ENCODE results near the gene SCGN.

SCGN gene

DNA sequence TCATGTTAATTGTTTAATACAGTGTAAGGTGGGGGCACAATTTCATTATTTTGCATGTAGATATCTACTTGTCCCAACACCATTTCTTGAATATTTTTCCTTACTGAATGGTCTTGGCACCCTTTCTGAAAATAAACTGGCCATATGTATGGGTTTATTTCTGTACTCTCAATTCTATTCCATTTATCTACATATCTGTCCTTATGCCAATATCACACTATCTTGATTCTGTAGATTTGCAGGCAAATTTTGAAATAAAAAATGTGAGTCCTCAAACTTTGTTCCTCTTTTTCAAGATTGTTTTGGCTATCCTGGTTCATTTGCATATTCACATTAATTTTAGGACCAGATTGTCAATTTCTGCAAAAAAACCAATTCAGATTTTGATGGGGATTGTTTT lies 34.8 kb downstream of the SCGN start:
- no peak for DNase-seq (ENCODE audit: low spot score)

DNA sequence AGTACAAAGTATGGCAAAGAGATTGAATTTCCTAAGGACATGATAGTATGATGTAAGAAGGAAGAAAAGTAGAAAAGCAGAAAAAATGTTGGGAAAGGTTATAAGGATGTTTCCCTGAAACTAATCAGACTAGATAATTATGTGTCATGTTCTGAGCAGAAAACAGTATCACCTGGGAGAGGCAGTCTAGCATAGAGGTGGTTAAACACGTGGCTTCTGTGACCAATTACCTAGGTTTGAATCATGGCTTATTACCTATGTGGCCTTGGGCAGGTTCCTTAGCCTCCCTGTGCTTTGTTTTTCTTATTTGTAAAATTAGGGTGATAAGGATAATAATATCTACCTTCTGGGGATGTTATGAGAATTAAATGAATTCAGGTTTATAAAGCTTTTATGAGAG lies 38.0 kb downstream of the SCGN start:
- no peak for DNase-seq (ENCODE audit: low spot score)

DNA sequence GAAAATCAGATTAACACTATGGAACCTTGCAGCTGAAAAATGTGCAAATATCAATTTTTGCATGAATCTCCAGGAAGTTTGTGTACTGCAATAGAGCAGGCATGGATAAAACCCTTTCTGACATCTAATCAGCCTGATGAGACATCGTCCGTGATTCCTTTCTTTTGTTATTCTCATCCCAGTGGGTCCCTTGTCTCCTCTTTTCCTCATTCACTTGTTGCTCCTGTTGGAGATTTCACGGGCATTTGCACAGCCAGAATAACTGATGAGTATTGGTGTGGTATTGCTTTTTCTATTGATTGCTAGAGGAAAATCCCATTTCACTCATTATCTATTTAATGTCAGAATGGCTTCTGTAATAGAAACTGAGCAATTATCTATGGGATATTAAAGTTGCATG lies 39.9 kb downstream of the SCGN start:
- no peak for DNase-seq (ENCODE audit: low spot score)

DNA sequence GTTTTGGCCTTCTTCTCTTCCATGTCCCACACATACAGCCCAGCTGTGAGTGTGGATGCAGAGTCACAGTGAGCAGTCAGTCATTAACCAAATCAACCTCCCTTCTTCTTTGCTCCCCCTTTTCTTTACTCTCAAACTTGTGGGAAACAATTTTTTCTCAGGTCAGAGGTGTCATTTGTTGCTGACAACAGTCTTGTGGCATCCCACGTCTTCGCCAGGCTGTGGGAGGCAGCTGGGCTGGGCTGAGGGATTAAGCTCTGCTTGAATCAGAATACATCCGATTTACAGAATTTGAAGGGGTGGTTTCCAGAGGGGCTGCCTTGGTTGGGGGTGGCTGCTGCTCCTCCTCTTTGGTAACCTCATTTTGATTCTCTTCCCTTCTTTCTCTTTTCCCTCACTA lies 40.5 kb downstream of the SCGN start:
- DNase-seq (ENCODE audit: low spot score): no peak

DNA sequence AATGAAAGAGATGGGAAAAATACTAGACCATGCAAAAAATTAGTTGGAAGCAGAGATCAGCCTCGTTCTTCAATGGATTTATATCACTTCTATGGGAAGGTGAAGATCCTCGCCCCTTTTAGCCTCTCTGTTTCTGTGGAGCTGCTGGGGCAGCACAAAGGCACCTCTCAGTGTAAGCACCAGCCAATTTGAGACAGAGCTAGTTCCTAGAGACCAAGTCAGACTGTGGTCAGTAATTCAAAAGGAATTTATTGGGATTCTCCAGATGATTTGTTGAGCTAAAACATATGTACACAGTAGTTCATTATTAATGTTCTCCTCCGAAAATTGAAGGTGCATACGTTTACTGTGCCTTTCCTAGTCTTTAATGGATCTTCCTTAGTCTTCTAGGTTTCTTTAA lies 42.4 kb downstream of the SCGN start:
- DNase-seq (ENCODE audit: low spot score): no peak

DNA sequence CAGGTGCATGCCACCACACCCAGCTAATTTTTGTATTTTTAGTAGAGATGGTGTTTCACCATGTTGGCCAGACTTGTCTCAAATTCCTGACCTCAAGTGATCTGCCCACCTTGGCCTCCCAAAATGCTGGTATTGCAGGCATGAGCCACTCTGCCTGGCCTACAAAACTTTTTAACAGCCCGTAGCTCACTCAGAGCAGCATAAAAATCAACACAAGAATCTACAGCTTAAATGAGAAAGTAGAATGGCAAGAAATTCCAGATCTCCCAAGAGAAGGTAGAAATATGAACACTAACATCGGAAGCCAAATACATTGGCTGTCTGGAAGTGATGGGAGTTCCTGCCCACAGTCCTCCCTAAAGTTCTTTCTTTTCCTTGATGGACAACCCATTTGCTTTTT lies 43.7 kb downstream of the SCGN start:
- DNase-seq (ENCODE audit: low spot score): no peak

DNA sequence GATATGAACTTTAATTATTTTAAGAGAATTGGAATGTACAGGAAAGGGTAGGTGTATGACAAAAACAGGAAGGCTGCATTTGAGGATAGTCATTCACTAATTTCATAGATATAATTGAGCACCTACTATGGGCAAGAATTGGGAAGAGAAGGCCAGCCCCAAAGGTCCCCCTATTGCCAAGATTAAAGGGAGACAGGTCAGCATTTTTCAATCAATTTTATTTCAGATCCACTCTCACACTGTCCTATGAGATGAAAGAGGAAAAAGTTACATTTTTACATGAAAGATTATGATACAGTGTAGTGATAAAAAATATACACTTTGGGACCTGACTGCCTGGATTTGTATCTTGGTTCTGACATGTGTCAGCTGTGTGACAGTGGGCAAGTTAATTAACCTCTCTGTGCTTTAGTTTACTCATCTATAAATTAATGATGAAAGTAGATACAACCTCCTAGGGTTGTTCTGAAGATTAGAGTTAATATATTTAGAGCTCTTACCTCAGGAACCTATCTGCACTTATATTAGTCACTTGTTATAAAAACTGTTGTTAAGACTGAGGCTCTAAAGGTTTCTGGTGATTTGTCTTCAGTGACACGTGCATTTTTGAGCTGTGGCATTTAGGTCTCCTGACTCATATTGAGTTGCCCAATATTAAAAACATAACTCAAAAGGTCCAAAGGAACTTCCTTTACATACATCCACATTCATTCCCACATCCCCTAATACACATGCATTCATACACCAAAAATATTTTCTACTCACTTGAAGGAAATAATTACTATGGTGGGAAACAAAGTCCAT lies 45.7 kb downstream of the SCGN start:
- no peak for DNase-seq (ENCODE audit: low spot score)

DNA sequence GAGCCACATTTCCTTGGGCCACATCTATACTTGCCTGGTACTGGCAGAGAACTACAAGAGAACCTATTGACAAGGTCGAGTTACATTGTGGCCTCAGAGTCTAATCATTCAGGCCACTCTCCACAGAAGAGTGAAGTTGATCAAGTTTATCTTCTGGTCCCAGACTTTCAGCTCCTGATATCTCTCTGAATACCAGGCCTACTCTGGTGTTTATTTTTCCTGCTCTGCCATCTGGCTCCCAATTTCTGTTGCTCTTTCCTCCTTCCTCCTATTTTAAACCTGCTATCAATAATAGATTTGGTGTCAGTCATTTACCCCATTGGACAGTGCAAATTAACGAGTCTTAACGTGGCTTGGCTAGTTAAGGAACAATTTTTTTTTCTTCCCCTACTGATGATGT lies 46.6 kb downstream of the SCGN start:
- DNase-seq (ENCODE audit: low spot score): no peak

DNA sequence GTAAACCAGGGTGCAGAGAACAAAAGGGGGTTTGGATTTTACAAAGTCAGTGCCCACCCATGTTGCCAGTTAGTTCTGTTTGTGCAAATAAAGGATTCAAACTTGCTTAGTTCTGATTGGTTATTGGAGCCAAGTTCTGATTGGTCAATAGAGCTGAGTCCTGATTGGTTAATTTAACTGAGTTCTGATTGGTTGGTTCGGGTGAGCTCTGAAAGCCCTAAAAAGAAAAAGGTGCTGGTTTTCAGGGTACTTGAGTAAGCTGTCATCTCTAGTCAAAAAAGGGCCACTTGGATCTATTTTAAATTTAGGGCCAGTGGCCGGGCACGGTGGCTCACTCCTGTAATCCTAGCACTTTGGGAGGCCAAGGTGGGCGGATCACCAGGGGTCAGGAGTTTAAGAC lies 47.6 kb downstream of the SCGN start:
- DNase-seq (ENCODE audit: low spot score): no peak

DNA sequence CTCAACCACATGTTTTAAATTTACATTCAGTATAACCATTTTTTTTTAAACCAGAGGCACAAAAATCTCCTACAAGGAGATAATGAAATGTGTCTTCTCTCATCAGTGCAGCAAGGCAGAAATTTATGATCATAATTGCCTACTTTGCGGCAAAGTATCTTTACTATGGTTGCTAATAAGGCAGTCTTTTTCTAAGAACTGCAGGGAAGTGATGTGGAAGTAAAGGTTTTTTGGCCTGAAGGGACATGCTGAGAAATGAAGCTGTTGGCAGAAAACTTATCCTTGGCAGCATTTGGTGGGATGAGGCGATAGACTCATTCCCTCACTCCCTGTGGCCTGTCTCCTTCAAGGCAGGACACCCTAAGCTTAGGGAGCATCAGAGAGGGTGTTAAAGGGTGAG lies 48.7 kb downstream of the SCGN start:
- no peak for DNase-seq (ENCODE audit: low spot score)

DNA sequence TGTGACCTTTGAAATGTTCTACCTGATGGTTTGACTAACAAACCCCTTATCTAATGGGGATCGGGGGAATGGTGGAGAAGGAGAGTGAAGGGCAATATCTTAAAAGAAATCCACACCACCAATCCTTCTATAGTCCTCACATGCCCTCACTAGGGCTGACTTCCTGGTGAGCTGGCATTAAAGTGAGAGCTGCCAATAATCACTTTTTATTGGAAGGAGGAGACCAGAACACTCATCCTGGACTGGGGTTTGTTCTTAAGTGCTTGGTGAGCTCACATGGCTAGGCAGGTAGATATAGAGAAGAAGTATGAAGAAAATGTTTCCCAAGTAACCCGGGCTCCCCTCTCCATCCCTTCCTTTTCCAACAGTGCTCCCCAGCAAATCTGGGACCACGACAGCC lies 49.8 kb downstream of the SCGN start:
- no peak for DNase-seq (ENCODE audit: low spot score)

DNA sequence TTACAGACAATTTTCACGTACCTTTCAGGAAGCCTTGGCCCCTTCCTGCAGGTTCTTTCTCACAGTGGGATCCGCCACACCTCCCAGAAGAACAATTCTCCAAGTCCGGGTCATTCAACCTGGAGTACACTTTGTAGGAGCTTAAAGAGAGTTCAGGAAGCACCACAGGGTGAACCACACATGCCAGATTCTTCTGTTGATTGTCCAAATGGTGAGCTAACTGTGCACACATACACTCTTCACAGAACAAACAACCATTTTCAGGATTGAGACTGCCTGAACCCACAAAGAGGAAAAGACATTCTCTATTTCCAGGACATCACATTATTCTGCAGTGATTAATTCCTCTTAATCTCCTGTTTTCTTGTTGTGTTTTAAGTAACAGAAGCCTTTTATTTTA lies 51.0 kb downstream of the SCGN start:
- no peak for DNase-seq (ENCODE audit: low spot score)

DNA sequence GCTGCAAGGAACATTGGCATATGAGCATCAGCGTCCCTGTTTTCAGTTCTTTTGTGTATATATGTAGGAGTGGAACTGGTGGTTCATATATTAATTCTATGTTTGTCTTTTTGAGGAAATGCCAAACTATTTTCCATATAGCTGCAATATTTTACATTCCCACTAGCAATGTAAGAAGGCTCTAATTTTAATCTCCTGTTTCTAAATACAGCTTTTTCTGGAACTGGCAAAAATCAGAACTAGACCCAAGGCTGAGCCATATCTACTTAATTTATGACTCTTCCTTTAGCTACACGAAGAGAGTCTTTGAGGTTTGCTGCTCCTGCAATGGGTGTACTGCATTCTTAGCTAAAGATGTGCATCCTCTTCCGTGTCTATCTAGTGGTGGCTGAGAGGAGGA lies 52.0 kb downstream of the SCGN start:
- no peak for DNase-seq (ENCODE audit: low spot score)

DNA sequence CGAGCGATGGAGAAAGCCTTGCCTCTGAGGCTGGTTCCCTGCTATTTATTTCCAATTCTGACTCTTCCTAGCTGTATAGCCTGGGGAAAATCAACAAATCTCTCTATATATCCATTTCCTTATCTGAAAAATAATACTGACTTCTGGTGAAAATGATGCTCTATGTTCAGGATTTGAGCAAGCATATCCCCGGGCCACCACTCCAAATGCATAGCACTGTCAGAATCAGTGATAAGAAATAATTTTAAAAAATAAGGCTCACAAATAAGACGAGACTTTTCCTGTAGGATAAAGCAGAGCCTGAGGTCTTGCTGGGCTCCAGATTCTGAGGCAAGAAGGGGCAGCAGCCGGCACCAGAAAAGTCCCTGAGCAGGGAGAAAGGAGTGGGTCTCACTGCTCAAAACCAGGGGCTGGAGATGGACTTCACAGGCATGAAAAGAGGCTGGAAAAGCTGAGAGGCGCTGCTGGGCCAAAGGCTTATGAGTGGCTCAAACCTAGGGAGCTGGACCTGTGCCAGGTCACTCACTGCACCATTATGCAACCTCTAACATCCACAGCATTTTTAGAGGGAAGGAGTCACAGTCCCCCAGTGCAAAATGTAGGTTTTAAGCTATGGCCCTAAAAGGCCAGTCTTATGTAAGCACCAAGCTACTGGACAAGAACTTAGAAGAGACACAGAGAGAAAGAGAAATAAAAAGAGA lies 54.4 kb downstream of the SCGN start:
- no peak for DNase-seq (ENCODE audit: low spot score)

DNA sequence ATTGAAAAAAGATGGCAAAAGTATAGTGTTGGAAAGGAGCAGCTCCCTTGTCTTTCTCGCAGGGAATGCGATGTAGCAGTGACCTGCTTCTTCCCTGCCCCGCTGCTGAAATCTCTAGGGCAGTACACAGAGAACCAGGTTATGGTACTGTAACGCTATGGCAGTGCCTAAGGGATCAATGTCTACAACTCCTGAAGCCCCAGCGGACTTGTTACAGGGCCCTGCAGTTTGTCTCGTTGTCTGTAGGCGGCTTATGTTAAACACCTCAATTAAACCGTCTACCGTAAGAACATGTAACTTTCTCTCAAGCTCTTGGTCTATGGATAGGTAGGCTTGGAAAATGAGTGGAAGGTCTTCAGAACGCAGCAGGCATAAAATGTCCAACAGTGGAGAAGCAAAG lies 57.7 kb downstream of the SCGN start:
- DNase-seq (ENCODE audit: low spot score): no peak

DNA sequence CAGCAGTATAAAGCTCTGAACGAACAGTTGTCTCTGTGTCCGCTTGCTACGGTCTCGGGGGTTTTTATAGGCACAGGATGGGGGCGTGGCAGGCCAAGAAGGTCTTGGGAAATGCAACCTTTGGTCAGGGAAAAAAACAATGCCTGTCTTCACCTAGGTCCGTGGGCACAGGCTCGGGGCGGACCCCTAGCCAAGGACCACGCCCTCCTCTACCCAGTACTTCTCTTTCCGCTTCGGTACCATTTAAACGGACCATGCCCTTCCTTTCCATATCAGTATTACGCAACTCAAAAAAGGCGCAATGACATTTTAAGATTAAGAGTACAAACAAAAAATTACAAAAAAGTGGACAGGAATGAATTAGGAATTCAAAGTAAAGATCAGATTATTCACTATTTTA lies 58.3 kb downstream of the SCGN start:
- no peak for DNase-seq (ENCODE audit: low spot score)

DNA sequence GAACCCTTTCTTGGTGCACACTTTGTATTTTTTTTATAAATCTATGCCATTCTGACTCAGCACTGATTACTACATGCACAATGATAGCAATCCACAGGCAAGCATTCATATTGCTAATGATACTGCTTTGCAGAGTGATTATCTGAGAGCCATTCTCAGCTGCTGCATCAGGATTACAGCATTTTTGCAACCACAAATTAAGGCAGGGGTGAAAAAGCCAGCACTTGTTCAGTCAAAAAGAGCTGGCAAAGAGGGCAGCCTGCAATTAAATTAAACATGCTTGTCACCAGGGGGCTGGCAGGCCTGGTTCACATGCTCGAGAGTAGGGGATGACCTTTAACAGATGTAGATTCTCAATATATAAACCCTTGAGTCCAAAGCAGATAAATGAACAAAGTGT lies 61.8 kb downstream of the SCGN start:
- no peak for DNase-seq (ENCODE audit: low spot score)

DNA sequence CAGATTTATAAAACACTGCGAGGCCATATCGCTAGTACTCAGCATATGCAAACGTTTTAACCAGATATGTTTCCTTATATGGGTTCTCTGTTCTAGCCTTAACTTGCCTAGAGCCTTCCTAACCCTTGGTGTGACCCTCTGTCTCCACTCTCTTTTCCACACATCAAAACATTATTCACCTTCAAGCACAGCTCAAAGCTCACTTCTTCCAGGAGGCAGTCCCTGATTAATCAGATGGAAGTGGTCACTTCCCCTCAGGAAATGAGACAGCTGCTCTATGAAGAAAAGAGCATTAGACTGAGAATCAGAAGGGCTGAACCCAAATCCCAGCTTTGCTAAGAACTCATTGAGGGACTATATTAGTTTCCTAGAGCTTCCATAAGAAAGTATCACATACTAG lies 62.8 kb downstream of the SCGN start:
- DNase-seq (ENCODE audit: low spot score): peak; percentile 77

DNA sequence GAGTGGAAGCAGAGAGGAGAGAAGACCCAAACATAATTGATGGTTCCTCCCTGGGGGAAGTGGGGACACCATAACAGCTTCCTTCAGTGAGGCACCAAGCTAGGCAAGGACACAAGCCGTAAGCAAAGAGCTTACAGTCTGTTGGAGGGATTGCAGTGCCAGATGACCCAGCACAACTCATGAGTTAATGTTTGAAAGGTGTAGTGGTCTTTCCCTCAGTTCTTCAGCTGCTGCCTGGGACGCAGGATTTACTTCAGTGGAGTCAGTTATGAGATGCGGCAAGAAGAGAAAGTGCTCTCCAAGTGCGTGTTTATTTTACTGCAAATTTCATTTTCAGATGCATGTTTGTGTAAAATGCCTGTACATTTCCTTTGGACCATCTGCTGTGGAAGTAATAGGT lies 63.8 kb downstream of the SCGN start:
- no peak for DNase-seq (ENCODE audit: low spot score)

DNA sequence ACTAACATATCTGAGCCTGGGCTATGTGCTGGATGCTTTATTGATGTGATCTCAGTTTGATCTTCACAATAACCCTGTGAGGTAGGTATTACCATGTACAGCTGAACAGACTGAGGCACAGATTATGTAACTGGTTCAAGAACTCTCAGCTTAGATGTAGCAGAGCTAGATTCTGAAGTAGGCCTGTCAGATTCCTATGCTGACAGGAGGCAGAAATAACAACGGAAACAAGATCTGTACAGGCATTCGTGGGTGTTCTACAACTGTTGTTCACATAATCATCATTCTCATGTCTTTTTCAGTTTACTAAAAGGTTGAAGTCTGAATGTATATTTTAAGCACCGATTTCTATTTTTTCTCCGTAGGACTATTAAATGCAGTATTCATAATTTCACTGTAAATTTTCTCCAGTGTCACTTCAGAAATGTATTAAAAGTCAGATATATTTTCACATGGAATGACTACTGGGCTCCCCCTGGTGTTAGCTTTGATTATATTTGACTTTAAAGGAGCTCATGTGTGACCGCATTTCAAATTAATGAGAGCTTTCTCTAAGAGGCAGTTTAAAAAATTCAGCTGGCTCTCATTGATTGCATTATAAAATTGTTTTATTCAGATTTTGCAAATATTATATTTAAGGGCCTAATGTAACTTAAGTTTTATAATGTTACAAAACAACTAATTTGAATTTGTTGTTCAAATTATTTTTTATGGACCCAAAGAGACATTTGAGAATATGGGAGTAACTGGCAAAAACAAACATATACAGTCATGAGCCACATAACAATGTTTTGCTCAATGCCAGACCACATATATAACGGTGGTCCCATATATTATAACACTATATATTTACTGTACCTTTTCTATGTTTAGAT lies 66.1 kb downstream of the SCGN start:
- peak; percentile 45 for DNase-seq (ENCODE audit: low spot score)

DNA sequence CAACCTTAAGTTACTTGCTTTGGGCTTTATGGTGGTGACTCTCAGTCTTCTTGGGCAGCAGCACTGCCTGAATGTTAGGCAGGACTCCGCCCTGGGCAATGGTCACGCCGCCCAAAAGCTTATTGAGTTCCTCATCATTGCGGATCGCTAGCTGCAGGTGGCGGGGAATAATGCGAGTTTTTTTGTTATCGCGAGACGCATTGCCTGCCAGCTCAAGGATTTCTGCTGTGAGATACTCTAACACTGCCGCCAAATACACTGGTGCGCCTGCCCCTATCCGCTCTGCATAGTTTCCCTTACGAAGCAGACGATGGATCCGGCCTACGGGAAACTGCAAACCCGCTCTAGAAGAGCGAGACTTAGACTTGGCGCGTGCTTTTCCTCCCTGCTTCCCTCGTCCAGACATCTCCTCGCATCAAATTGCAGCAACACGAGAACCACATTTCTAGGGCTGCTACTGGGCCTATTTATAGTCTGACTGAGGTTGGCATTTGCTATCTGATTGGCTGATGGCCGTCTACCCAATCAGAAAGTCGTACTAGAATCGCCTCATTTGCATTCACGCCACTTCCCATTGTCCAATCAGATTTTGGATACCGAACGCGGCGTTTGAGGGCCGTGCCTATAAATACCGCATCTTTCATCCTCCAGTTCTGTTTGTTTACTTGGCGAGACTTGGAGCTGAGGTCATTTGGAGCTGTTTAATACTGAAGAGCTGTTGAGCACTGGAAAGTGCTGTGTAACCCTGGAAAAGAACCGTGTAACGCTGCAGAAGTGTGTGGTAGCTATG lies 74.3 kb downstream of the SCGN start:
- DNase-seq (ENCODE audit: low spot score): no peak

DNA sequence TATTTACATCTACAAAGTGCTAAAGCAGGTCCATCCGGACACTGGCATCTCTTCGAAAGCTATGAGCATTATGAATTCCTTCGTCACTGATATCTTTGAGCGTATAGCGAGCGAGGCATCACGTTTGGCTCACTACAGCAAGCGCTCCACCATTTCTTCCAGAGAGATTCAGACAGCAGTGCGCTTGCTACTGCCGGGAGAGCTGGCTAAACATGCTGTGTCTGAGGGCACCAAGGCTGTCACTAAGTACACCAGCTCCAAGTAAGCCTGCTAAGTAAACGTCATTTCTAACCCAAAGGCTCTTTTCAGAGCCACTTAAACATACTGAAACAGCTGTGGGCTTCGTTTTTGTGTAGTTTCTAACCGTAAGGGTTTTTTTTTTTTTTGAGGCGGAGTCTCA lies 75.0 kb downstream of the SCGN start:
- no peak for DNase-seq (ENCODE audit: low spot score)

Data from kidney capillary endothelial cell (primary cell).